ENCODE data around the gene MINDY4.

Gene MINDY4

DNA sequence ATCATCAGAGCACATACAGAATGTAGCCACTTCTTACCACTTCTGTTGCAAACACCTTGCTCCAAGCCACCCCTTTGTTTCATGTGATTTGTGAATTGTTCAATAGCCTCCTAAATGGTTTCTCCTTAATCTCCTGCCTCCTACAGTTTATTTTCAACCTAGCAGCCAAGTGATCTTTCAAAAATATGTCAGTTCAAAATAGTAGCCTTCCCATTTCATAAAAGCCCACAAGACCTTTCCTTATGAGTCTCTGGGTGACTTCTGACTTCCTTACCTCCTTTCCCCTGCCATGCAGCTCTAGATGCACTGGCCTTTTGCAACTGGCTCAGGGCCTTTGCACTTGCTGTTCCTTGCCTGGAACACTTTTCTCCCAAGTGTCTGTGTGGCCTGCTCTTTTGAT is 4.8 kb downstream of the MINDY4 start:
- no peak overlapping the region for H3K27ac Mint-ChIP-seq
- DNase-seq (ENCODE audit: low spot score in 2 of 2) (no peak), ATAC-seq (ENCODE audit: low read depth) (no peak)
- H3K36me3 Mint-ChIP-seq = no peaks in the 10 kb centered on the region
- peaks cover 4% of the 10 kb centered on the region for H3K4me1 Mint-ChIP-seq
- H3K4me3 Mint-ChIP-seq = no peak overlapping the region
- no peaks in the 10 kb centered on the region for H3K9me3 Mint-ChIP-seq
- no peaks in the 10 kb centered on the region for H3K27me3 Mint-ChIP-seq

DNA sequence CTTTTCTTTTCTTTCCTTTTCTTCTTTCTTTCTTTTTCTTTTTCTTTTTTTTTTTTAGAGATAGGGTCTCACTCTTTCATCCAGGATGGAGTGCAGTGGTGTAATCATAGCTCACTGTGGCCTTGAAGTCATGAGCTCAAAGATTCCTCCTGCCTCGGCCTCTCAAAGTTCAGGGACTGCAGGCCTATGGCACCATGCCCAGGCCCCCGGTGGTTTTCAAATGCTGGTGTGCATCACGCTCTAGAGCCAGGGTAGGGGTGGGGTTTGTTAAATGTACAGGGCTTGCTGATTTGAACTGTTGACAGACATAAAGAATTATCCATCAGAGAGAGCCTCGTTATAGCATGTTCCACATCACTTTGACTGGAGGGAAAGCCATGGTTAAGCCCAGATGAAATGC is 5.8 kb downstream of the MINDY4 start:
- no peaks in the 10 kb centered on the region for H3K9me3 Mint-ChIP-seq
- no peaks in the 10 kb centered on the region for H3K36me3 Mint-ChIP-seq
- no peak overlapping the region for H3K4me3 Mint-ChIP-seq
- H3K27me3 Mint-ChIP-seq = no peaks in the 10 kb centered on the region
- no peak for ATAC-seq (ENCODE audit: low read depth)
- H3K4me1 Mint-ChIP-seq = peaks cover 3% of the 10 kb centered on the region
- DNase-seq (ENCODE audit: low spot score in 2 of 2) = no peak
- H3K27ac Mint-ChIP-seq = no peak overlapping the region

DNA sequence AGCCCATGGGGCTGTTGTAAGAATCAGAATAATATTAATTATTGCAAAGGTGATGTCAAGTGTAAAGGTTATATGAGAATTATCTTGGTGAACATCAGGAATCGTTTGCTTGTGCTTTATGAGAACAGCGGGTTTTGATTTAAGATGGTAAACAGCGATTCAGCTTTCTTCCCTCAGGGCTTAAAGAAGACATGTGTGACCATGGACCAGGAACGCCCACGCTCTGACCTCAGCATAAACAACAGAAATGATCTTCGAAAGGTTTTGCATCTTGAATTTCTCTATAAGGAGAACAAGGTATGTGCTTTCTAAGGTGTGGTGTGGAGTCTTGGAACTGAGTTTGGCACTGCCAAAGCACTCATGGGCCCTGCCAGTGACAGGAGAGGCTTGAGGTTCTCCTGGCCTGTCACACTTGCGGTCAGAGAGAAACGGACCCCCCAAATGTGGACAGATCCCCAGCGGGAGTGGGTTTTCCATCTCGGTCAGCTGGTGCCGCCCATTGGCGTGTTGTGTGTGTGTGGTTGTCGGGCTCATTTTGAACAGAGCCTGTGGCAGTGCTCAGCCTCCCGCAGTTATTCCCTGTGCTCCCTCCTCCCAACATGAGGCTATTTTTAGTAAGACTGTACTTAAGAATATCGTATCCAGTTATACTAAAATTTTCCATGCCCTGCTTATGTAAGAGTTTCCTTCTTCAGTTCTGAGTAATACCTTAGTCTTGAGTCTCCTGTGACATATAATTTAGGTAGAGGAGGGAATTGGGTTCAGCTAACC is 7.2 kb downstream of the MINDY4 start:
- H3K27ac Mint-ChIP-seq = no peak overlapping the region
- no peaks in the 10 kb centered on the region for H3K4me1 Mint-ChIP-seq
- no peaks in the 10 kb centered on the region for H3K9me3 Mint-ChIP-seq
- no peaks in the 10 kb centered on the region for H3K27me3 Mint-ChIP-seq
- DNase-seq (ENCODE audit: low spot score in 2 of 2) (no peak), ATAC-seq (ENCODE audit: low read depth) (no peak)
- no peaks in the 10 kb centered on the region for H3K36me3 Mint-ChIP-seq
- H3K4me3 Mint-ChIP-seq = no peak overlapping the region

DNA sequence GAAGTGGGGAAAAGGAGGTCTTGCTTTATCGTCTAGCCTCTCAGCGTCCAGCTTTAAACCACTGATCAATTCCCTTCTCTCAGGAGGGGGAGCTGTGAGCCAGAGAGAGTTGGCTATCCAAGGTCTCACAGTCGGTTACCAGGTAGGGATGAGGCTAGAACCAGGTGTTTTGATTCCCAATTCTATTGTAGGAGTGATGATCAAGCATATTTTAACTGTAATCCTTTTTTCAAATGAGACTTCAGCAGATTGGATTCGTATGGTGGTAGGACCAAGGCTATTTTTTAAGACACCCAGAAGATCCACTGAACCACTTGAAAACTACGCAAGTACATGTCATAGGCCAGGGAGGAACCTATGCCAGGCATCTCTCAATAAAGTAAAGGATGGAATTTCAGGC is 8.4 kb downstream of the MINDY4 start:
- no peak overlapping the region for H3K27ac Mint-ChIP-seq

DNA sequence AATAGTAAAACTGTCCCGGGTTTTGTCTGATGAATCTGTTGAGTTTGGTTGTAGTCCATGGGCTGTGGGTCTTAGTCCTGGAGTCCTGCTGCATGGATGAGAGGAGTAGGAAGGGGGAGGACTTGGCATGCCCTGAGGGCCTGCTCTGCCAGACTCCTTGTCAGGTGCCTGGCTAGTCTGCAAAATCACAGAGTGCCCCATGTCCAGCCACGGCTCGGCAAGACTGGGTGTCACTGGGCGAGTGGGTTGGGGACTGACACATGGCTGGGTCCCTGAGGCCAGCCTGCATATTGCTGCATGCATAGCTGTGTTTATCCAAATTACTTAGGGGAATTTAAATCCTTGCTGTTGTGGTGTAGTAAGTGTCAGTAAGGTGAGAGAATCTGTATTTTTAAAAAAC is 9.7 kb downstream of the MINDY4 start:
- H3K36me3 Mint-ChIP-seq = no peaks in the 10 kb centered on the region
- no peaks in the 10 kb centered on the region for H3K4me1 Mint-ChIP-seq
- no peaks in the 10 kb centered on the region for H3K9me3 Mint-ChIP-seq
- H3K27ac Mint-ChIP-seq = no peak overlapping the region
- no peak overlapping the region for H3K4me3 Mint-ChIP-seq
- H3K27me3 Mint-ChIP-seq = no peaks in the 10 kb centered on the region
- no peak for ATAC-seq (ENCODE audit: low read depth)
- DNase-seq (ENCODE audit: low spot score in 2 of 2) = no peak

More for the DNA sequence above, 8.4 kb downstream of the MINDY4 start:
- Mint-ChIP-seq H3K9me3 (no peaks in the 10 kb centered on the region), H3K36me3 (no peaks in the 10 kb centered on the region), H3K27me3 (no peaks in the 10 kb centered on the region), H3K4me3 (no peak overlapping the region), H3K4me1 (no peaks in the 10 kb centered on the region)
- DNase-seq (ENCODE audit: low spot score in 2 of 2) = no peak
- no peak for ATAC-seq (ENCODE audit: low read depth)

DNA sequence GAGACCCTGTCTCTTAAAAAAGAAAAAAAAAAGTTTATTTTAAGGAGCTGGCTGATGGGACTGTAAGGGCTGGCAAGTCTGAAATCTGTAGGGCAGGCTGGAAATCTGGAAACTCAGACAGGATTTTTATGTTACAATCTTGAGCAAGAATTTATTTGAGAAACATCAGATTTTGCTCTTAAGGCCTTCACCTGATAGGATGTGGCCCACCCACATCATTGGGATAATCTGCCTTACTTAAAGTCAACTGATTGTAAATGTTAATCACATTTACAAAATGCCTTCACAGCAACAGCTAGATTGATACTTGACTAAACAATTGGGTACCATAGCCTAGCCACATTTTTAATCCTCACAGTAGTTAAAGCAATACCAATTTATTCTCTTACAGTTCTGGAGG is 11.5 kb downstream of the MINDY4 start:
- ATAC-seq (ENCODE audit: low read depth) = no peak

DNA sequence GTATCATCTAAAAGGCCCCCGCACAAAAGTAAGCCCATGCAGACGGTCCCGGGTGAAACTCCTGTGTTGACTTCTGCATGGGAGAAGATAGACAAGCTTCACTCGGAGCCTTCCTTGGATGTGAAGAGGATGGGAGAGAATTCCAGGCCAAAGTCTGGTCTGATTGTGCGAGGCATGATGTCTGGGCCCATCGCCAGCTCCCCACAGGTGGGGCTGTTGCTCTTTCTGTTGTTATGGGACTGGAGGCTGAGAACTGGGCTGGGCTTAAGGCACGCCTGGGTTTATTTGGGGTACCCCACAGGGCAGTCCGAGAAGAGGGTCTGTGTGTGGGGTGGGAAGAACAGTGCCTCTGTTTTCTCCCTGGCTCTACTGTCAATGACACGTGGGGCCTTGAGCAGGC is 14.6 kb downstream of the MINDY4 start:
- no peak for DNase-seq (ENCODE audit: low spot score in 2 of 2)
- H3K9me3 Mint-ChIP-seq = no peaks in the 10 kb centered on the region
- H3K27me3 Mint-ChIP-seq = no peaks in the 10 kb centered on the region
- no peak overlapping the region for H3K4me3 Mint-ChIP-seq
- no peak for ATAC-seq (ENCODE audit: low read depth)
- H3K36me3 Mint-ChIP-seq = no peaks in the 10 kb centered on the region
- H3K4me1 Mint-ChIP-seq = no peaks in the 10 kb centered on the region
- no peak overlapping the region for H3K27ac Mint-ChIP-seq

More for the DNA sequence above, 11.5 kb downstream of the MINDY4 start:
- no peak for DNase-seq (ENCODE audit: low spot score in 2 of 2)
- Mint-ChIP-seq H3K36me3 (no peaks in the 10 kb centered on the region), H3K9me3 (no peaks in the 10 kb centered on the region), H3K27ac (no peak overlapping the region), H3K4me1 (no peaks in the 10 kb centered on the region), H3K27me3 (no peaks in the 10 kb centered on the region), H3K4me3 (no peak overlapping the region)

DNA sequence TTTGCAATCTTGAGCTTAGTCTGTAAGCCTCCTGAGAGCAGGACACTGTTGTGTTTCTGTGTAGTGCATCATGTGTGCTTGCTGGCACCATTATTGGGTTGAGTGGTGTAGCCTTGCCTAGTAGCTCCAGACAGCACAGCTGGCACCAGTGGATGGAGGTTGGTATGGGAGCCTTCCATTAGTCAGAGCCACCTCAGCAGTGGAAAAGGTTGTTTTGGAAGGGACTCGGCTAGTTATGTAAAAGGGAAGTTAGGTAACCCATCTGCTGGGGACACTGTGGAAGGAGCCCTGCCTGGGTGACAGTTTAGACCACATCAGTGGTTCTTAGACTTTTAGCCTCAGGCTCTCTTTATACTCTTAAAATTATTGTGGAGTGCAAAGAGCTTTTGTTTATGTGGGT is 16.3 kb downstream of the MINDY4 start:
- Mint-ChIP-seq H3K4me3 (no peak overlapping the region), H3K4me1 (no peaks in the 10 kb centered on the region), H3K27me3 (no peaks in the 10 kb centered on the region), H3K36me3 (no peaks in the 10 kb centered on the region), H3K27ac (no peak overlapping the region), H3K9me3 (no peaks in the 10 kb centered on the region)
- ATAC-seq (ENCODE audit: low read depth) (no peak), DNase-seq (ENCODE audit: low spot score in 2 of 2) (no peak)

DNA sequence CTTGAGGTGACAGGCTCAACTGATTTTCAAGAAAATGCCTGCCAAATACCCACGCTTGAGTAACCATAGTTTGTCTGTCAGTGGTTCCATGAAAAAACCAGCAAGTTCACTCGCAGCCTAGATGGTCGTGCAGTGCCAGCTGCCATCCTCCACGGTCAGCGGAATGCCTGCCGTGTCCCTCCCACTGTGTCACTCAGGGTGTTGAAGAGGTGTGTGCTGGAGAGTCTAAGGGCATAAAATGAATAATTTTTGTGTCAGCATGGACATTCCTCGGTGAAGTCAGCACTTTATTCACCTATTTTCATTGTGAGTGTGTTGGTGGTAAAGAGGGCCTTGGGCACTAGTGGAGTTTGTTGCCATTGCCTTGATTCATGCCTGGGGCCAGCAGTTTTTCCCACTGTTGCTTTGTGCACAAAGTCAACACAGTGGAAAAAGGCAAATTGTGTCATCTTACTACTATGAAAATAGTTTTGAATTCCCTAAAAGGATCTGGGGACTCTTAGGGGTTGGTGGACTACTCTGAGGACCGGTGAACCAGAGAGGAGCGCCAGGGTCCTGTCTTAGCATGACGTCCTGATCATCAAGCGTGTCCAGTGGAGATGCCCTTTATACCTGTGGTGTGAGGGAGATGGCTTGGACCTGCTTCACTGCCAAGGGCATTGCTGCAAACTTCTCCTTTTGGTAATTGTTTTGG is 17.6 kb downstream of the MINDY4 start:
- no peak for DNase-seq (ENCODE audit: low spot score in 2 of 2)
- no peak for ATAC-seq (ENCODE audit: low read depth)
- Mint-ChIP-seq H3K9me3 (no peaks in the 10 kb centered on the region), H3K4me1 (no peaks in the 10 kb centered on the region), H3K27ac (no peak overlapping the region), H3K4me3 (no peak overlapping the region), H3K36me3 (no peaks in the 10 kb centered on the region), H3K27me3 (no peaks in the 10 kb centered on the region)

DNA sequence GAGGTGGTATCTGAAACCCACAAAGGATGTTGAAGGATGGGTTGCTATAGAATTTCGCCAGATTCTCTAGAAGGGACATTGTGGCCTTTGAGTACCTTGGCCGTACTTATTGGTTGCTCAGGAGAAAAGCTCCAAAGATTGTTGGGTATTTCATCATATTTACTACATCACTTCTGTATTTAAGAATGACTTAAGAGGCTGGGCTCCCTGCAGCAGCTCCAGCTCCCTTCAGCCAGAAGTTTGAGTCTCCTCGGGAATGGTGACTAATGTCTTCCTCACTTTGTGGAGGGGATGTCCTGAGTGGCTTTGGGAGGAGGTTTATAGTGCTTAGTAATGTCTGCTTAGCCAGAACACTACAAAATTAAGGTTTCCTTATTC is 18.1 kb downstream of the MINDY4 start:
- ATAC-seq (ENCODE audit: low read depth) (no peak), DNase-seq (ENCODE audit: low spot score in 2 of 2) (no peak)
- no peak overlapping the region for H3K4me3 Mint-ChIP-seq
- H3K36me3 Mint-ChIP-seq = no peaks in the 10 kb centered on the region
- no peaks in the 10 kb centered on the region for H3K4me1 Mint-ChIP-seq
- H3K27ac Mint-ChIP-seq = no peak overlapping the region
- no peaks in the 10 kb centered on the region for H3K9me3 Mint-ChIP-seq
- H3K27me3 Mint-ChIP-seq = no peaks in the 10 kb centered on the region

DNA sequence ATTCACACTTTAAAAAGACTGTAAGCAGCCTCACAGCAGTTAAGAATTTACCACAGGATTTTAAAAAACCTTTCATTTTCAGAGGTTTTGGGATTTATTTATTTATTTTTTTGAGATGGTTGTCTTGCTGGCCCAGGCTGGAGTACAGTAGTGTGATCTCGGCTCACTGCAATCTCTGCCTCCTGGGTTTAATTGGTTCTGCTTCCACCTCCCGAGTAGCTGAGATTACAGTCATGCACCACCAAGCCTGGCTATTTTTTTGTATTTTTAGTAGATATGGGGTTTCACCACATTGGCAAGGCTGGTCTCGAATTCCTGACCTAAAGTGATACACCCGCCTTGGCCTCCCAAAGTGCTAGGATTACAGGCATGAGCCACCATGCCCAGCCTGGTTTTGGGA is 19.1 kb downstream of the MINDY4 start:
- DNase-seq (ENCODE audit: low spot score in 2 of 2) = no peak
- H3K4me1 Mint-ChIP-seq = no peaks in the 10 kb centered on the region
- H3K36me3 Mint-ChIP-seq = no peaks in the 10 kb centered on the region
- no peaks in the 10 kb centered on the region for H3K9me3 Mint-ChIP-seq
- H3K4me3 Mint-ChIP-seq = no peak overlapping the region
- no peak overlapping the region for H3K27ac Mint-ChIP-seq
- no peaks in the 10 kb centered on the region for H3K27me3 Mint-ChIP-seq
- ATAC-seq (ENCODE audit: low read depth) = no peak

DNA sequence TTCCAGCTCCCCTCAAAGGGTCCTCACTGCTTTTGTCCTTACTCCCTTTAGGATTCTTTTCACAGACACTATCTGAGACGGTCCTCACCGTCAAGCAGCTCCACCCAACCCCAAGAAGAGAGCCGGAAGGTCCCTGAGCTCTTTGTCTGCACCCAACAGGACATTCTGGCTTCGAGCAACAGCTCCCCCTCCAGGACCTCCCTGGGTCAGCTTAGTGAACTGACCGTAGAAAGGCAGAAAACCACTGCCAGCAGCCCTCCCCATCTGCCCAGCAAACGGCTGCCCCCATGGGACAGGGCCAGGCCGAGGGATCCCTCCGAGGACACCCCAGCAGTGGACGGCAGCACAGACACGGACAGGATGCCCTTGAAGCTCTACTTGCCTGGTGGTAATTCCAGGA is 19.9 kb downstream of the MINDY4 start:
- H3K4me3 Mint-ChIP-seq = no peak overlapping the region
- H3K27ac Mint-ChIP-seq = no peak overlapping the region
- H3K36me3 Mint-ChIP-seq = no peaks in the 10 kb centered on the region
- no peak for ATAC-seq (ENCODE audit: low read depth)
- no peaks in the 10 kb centered on the region for H3K9me3 Mint-ChIP-seq
- H3K4me1 Mint-ChIP-seq = peaks cover 4% of the 10 kb centered on the region
- no peak for DNase-seq (ENCODE audit: low spot score in 2 of 2)
- H3K27me3 Mint-ChIP-seq = no peaks in the 10 kb centered on the region

DNA sequence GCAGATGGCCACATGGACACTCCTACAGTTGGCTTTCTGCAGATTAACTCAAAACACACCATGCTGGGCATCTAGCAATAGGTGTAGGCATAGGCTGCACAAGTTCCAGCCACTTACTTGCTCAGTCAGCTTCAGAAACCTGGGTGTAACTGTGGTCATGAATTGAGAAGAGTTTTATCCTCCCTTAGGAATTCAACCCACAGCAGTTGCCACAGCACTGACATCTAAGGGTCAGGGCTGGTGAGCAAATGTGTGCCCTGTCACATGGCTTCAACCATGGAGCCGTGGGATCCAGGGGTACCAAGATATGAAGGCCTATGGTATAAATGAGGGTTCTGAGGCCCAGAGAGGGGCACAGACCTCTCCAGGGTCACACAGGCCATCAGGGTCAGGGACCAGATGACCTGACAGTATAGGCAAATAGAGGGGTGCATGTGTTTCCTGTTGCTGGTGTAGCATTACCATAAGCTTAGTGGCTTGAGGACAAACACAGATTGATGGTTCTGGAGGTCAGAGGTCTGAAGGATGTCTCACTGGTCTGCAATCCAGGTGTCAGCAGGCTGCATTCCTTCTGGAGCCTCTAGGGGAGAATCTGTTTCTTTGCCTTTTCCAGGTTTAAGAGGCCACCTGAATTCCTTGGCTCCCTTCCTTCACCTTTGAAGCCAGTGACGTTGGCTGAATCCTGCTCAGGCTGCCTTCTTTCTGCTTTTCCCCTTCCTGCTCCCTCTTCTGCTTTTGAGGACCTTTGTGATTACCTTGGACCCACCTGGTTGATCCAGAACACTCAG is 24.1 kb downstream of the MINDY4 start:
- H3K27me3 Mint-ChIP-seq = no peaks in the 10 kb centered on the region

DNA sequence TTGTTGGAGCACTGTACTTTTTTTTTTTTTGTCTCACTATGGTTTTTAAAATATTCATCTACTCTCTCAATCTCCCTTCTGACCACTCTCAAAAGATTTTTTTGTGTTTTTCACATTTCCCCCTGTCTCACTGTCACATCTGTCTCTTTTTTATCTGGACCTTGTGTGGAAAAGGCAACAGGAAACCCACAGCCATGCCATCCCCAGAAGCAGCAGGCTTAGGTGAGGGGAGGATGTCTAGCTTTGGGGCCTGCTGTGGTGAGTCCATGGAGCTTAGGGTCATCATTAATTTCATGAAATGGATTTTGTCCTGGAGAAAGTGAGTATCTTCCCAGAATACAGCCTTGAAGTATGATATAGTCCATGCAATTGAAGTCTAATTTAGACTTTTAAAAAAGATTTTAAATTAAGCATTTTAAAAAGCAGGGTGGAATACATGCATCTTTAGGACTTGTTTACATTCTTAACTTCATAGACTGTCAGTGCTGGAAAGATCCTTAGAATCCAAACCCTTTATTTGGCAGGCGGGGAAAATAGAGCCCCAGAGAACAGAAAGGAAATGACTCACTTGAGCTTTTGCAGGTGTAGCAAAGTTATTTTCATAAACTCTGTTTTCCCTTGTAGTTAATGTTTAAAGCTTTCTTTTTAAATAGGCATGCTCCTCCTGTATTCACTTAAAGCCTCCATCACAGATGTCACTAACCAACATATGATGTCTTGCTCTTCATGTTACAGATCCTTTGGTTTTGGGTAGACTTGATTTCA is 25.1 kb downstream of the MINDY4 start:
- H3K27ac Mint-ChIP-seq = no peak overlapping the region
- no peaks in the 10 kb centered on the region for H3K36me3 Mint-ChIP-seq
- H3K4me3 Mint-ChIP-seq = no peak overlapping the region
- no peak for ATAC-seq (ENCODE audit: low read depth)
- H3K27me3 Mint-ChIP-seq = no peaks in the 10 kb centered on the region
- no peak for DNase-seq (ENCODE audit: low spot score in 2 of 2)
- no peaks in the 10 kb centered on the region for H3K9me3 Mint-ChIP-seq
- peaks cover 22% of the 10 kb centered on the region for H3K4me1 Mint-ChIP-seq

More for the DNA sequence above, 24.1 kb downstream of the MINDY4 start:
- ATAC-seq (ENCODE audit: low read depth) (no peak), DNase-seq (ENCODE audit: low spot score in 2 of 2) (no peak)
- Mint-ChIP-seq H3K4me3 (no peak overlapping the region), H3K36me3 (no peaks in the 10 kb centered on the region), H3K9me3 (no peaks in the 10 kb centered on the region), H3K27ac (no peak overlapping the region), H3K4me1 (peaks cover 22% of the 10 kb centered on the region)
